Esophagus (tissue), 2 donors: ENCODE measurements around the gene VWA5A. TPM values are rescaled to one million over a fixed set of nuclear protein-coding genes. Genes with fewer than 3 reads are reported as not detected.

Source experiments
- H3K27ac ChIP-seq, 2 donors: one replicate each; pipeline ENCODE4 v1.5.1; 2013; ENCODE audit warnings: low read depth in 2 of 2, mild to moderate bottlenecking in 2 of 2, inconsistent platforms in 1 of 2, low read length in 1 of 2, moderate library complexity in 1 of 2
- H3K27me3 ChIP-seq, 2 donors: one replicate each; pipeline ENCODE4 v1.6.1; 2013; ENCODE audit warnings: low read length in 2 of 2, control low read depth in 1 of 2, mild to moderate bottlenecking in 1 of 2; ENCODE audit not compliant: insufficient read depth in 2 of 2, control insufficient read depth in 1 of 2
- H3K36me3 ChIP-seq, 2 donors: one replicate each; pipeline ENCODE4 v1.6.1; 2013; ENCODE audit warnings: low read length in 1 of 2; ENCODE audit not compliant: control insufficient read depth in 2 of 2, insufficient read depth in 2 of 2
- H3K4me1 ChIP-seq, 2 donors: one replicate each; pipeline ENCODE4 v1.6.1; 2013; ENCODE audit warnings: low read length in 1 of 2; ENCODE audit not compliant: control insufficient read depth in 2 of 2, insufficient read depth in 2 of 2
- H3K4me3 ChIP-seq, 2 donors: one replicate each; pipeline ENCODE4 v1.5.1; 2013; ENCODE audit warnings: low read length in 2 of 2, mild to moderate bottlenecking in 2 of 2, low read depth in 1 of 2, moderate library complexity in 1 of 2
- H3K9me3 ChIP-seq, 2 donors: one replicate each; pipeline ENCODE4 v1.6.1; 2013; ENCODE audit warnings: mild to moderate bottlenecking in 2 of 2, low read depth in 1 of 2, low read length in 1 of 2, moderate library complexity in 1 of 2; ENCODE audit not compliant: control insufficient read depth in 2 of 2, insufficient read depth in 1 of 2
- WGBS, 2 donors: extraction: QIAGEN DNeasy Blood & Tissue Kit; methylation state at CpG; one replicate each; pipeline ENCODE4 v1.1.7; 2013; 5-methylcytosine and 5-hydroxymethylcytosine counted together
- polyA plus RNA-seq, 2 donors: library from polyadenylated mRNA; stranded (reverse); fragments of 200-250 nt; gene quantifications; one replicate each; pipeline ENCODE4 v1.2.3, GENCODE V29; 2013
- donor health status: healthy with polysubstance abuse.
- donor health status: Bipolar disorder and iron deficiency.

Gene VWA5A
- polyA plus RNA-seq, 2 donors = 6.6 TPM

GRCh38 chr11:124176925-124177715 lies 61.9 kb downstream of the VWA5A start:
- Histone ChIP-seq H3K4me1 (no peaks in the 10 kb centered on the region), H3K9me3 (no peaks in the 10 kb centered on the region), H3K27ac (no peak overlapping the region), H3K4me3 (no peak overlapping the region), H3K27me3 (no peaks in the 10 kb centered on the region), H3K36me3 (no peaks in the 10 kb centered on the region)
- 79 to 81% methylated on average over 5 of the region's 5 CpGs for WGBS, 2 donors

GRCh38 chr11:124179310-124179709 lies 64.1 kb downstream of the VWA5A start:
- no peaks in the 10 kb centered on the region for H3K36me3 ChIP-seq
- no peaks in the 10 kb centered on the region for H3K9me3 ChIP-seq
- H3K27ac ChIP-seq = no peak overlapping the region
- H3K4me1 ChIP-seq = no peaks in the 10 kb centered on the region
- H3K4me3 ChIP-seq = no peak overlapping the region
- H3K27me3 ChIP-seq = no peaks in the 10 kb centered on the region
- WGBS, 2 donors = 31 to 47% methylated on average over 1 of the region's 1 CpG

- Histone ChIP-seq H3K36me3 (no peaks in the 10 kb centered on the region), H3K27me3 (no peaks in the 10 kb centered on the region), H3K9me3 (no peaks in the 10 kb centered on the region), H3K4me1 (no peaks in the 10 kb centered on the region), H3K27ac (no peak within 1 kb of the TSS), H3K4me3 (no peak within 1 kb of the TSS)
- 17 to 20% methylated on average over 3 of the region's 3 CpGs for WGBS, 2 donors
Observed at GRCh38 chr11:124183068-124183467, 67.8 kb downstream of the VWA5A start, which contains the start of gene OR10D3. OR10D3 (plus strand) TSS chr11:124183345; CDS start chr11:124185270, 1,925 bp downstream.

- H3K27me3 ChIP-seq = no peaks in the 10 kb centered on the region
- no peaks in the 10 kb centered on the region for H3K9me3 ChIP-seq
- 78 to 79% methylated on average over 2 of the region's 2 CpGs for WGBS, 2 donors
- H3K4me3 ChIP-seq = no peak overlapping the region
- no peak overlapping the region for H3K27ac ChIP-seq
- no peaks in the 10 kb centered on the region for H3K36me3 ChIP-seq
- H3K4me1 ChIP-seq = no peaks in the 10 kb centered on the region
Observed at GRCh38 chr11:124190298-124191139, 75.3 kb downstream of the VWA5A start.

GRCh38 chr11:124193221-124194010 lies 78.2 kb downstream of the VWA5A start:
- no peaks in the 10 kb centered on the region for H3K4me1 ChIP-seq
- 56 to 59% methylated on average over 6 of the region's 6 CpGs for WGBS, 2 donors
- no peak overlapping the region for H3K27ac ChIP-seq
- H3K36me3 ChIP-seq = no peaks in the 10 kb centered on the region
- H3K4me3 ChIP-seq = no peak overlapping the region
- no peaks in the 10 kb centered on the region for H3K9me3 ChIP-seq
- no peaks in the 10 kb centered on the region for H3K27me3 ChIP-seq

- WGBS, 2 donors = 39 to 56% methylated on average over 6 of the region's 6 CpGs
- Histone ChIP-seq H3K27ac (no peak overlapping the region), H3K4me1 (no peaks in the 10 kb centered on the region), H3K36me3 (no peaks in the 10 kb centered on the region), H3K9me3 (no peaks in the 10 kb centered on the region), H3K27me3 (no peaks in the 10 kb centered on the region), H3K4me3 (no peak overlapping the region)
Observed at GRCh38 chr11:124194293-124195188, 79.3 kb downstream of the VWA5A start.

GRCh38 chr11:124195189-124195734 lies 80.0 kb downstream of the VWA5A start:
- Histone ChIP-seq H3K27me3 (no peaks in the 10 kb centered on the region), H3K4me3 (no peak overlapping the region)

More at GRCh38 chr11:124195189-124195734, 80.0 kb downstream of the VWA5A start:
- WGBS, 2 donors = 26 to 28% methylated on average over 4 of the region's 4 CpGs
- H3K9me3 ChIP-seq = no peaks in the 10 kb centered on the region
- no peak overlapping the region for H3K27ac ChIP-seq
- H3K36me3 ChIP-seq = no peaks in the 10 kb centered on the region
- H3K4me1 ChIP-seq = no peaks in the 10 kb centered on the region
